ENCODE results near the gene SPATA6L. TPM values are rescaled to one million over a fixed set of nuclear protein-coding genes. Genes with fewer than 3 reads are reported as not detected.

SPATA6L gene
- total and polyA plus RNA-seq, 11 donors: 0.14 to 2.1 (median 0.55) TPM; not detected in 1

- WGBS, 4 donors: 0 to 1% (median 0%) methylated on average over 22 to 66 of the region's 66 CpGs
- peak within 1 kb of the TSS; percentile 68 to 96 (median 82) for H3K4me3 ChIP-seq
- peaks cover 0 to 3% (median 0%) of the 10 kb centered on the region in 9 donors for H3K36me3 ChIP-seq
- H3K27ac ChIP-seq: peak within 1 kb of the TSS; percentile 93 to 99 (median 97)
- peak; percentile 98 to 99 (median 99) for ATAC-seq
- peaks cover 0 to 36% (median 23%) of the 10 kb centered on the region in 12 donors for H3K4me1 ChIP-seq
- no peaks in the 10 kb centered on the region for H3K27me3 ChIP-seq
- peak; percentile 98 to 99 (median 99) for DNase-seq
- peak; percentile 41 to 81 (median 68) for TF ChIP-seq CTCF (IDR thresholded peaks at IDR 0.05)
- TF ChIP-seq POLR2A (IDR thresholded peaks at IDR 0.05): peak; percentile 83 to 98
- intact Hi-C loops (cut with DNase I): loop anchor here in 6 of 10 donors (1.0 to 10.0 kb wide), 6 partner anchors 14 to 305 kb away; partner anchors contain the start of genes JAK2 (in 3 of the 6), AK3 (in 2 of the 6) and PLPP6 (in 1 of the 6)
- H3K9me3 ChIP-seq: no peaks in the 10 kb centered on the region
Observed at GRCh38 chr9:4679268-4680172, 13.2 kb upstream of the SPATA6L start, which contains the start of gene CDC37L1. CDC37L1 (plus strand) TSS chr9:4679569; CDS start chr9:4679768, 199 bp downstream.

- no peak for TF ChIP-seq POLR2A (IDR thresholded peaks at IDR 0.05)
- TF ChIP-seq CTCF (IDR thresholded peaks at IDR 0.05): no peak
- H3K9me3 ChIP-seq: no peaks in the 10 kb centered on the region
- intact Hi-C loops (cut with DNase I): loop anchor here in 4 of 10 donors (1.0 to 10.0 kb wide), 5 partner anchors 13 to 306 kb away; partner anchors contain the start of genes AK3 (in 2 of the 4), JAK2 (in 1 of the 4) and PLPP6 (in 1 of the 4)
- H3K36me3 ChIP-seq: peaks cover 0 to 3% (median 0%) of the 10 kb centered on the region in 9 donors
- H3K4me1 ChIP-seq: peaks cover 0 to 32% (median 20%) of the 10 kb centered on the region in 12 donors
- peak overlapping the region; percentile 93 to 99 (median 97) for H3K27ac ChIP-seq
- DNase-seq: peak in 1 of 5 donors; percentile 23
- peak overlapping the region; percentile 68 to 96 (median 82) for H3K4me3 ChIP-seq
- no peaks in the 10 kb centered on the region for H3K27me3 ChIP-seq
- peak; percentile 1 to 25 (median 14) for ATAC-seq
- WGBS, 4 donors: 1 to 2% (median 1%) methylated on average over 16 of the region's 16 CpGs
Observed at GRCh38 chr9:4678679-4679267, 12.5 kb upstream of the SPATA6L start.

GRCh38 chr9:4677392-4677791, 11.1 kb upstream of the SPATA6L start:
- no peaks in the 10 kb centered on the region for H3K9me3 ChIP-seq
- WGBS, 4 donors: 63 to 97% (median 87%) methylated on average over 3 of the region's 3 CpGs
- no peaks in the 10 kb centered on the region for H3K27me3 ChIP-seq
- H3K4me3 ChIP-seq: no peak overlapping the region
- no peaks in the 10 kb centered on the region for H3K36me3 ChIP-seq
- H3K27ac ChIP-seq: no peak overlapping the region
- DNase-seq (no peak), ATAC-seq (no peak)
- peaks cover 0 to 29% (median 15%) of the 10 kb centered on the region in 12 donors for H3K4me1 ChIP-seq
- no peak for TF ChIP-seq CTCF (IDR thresholded peaks at IDR 0.05)
- TF ChIP-seq POLR2A (IDR thresholded peaks at IDR 0.05): no peak
- intact Hi-C loops (cut with DNase I): loop anchor here in 2 of 10 donors (5.0 to 10.0 kb wide), 2 partner anchors 65 to 307 kb away; partner anchors contain the start of genes AK3 (in 1 of the 2) and JAK2 (in 1 of the 2)
